ENCODE measurements around the gene NEURL1B. TPM values are rescaled to one million over a fixed set of nuclear protein-coding genes. Genes with fewer than 3 reads are reported as not detected.

NEURL1B gene
- total and polyA plus RNA-seq, 10 donors = 0.26 to 2.5 (median 1.2) TPM

DNA sequence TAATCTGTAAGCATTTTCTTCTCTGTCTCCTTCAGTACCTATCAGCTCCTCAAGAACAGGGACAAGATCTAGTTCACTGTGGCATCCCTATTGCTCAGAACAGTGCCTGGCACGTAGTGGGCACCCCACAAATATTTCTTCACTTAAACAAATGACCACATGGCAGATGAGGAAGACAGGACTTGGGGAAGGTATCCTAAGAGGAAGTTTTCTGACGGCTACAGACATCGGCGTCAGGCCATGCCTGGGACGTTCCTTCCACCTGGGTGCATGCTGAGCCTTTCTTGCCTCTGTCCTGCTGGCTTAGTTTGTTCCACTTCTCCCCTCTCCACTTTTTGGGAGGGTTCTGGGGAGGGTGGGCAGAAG is 60.2 kb downstream of the NEURL1B start:
- peaks cover 0 to 42% (median 6%) of the 10 kb centered on the region in 7 donors for H3K27me3 ChIP-seq (replicated peaks in 1 of 7)
- H3K9me3 ChIP-seq = no peaks in the 10 kb centered on the region
- H3K4me3 ChIP-seq = no peak overlapping the region
- H3K36me3 ChIP-seq = no peaks in the 10 kb centered on the region
- H3K4me1 ChIP-seq = peaks cover 4 to 37% (median 23%) of the 10 kb centered on the region in 6 donors
- 22 to 53% (median 35%) methylated on average over 5 of the region's 5 CpGs for WGBS, 5 donors
- intact Hi-C loops (cut with DNase I; ENCODE audit: low total_unique reads) = loop anchor here (10.0 kb wide), 1 partner anchor 504 kb away; no protein-coding TSS in a partner anchor
- DNase-seq = peak; percentile 75
- no peak overlapping the region for H3K27ac ChIP-seq
- TF ChIP-seq POLR2A (IDR thresholded peaks at IDR 0.05) (no peak), CTCF (IDR thresholded peaks at IDR 0.05 in 8 of 11, conservative IDR thresholded peaks at IDR 0.05 in 3 of 11) (no peak), POLR2AphosphoS5 (IDR thresholded peaks at IDR 0.05) (no peak)

GRCh38 chr5:172703952-172704351 is 62.9 kb downstream of the NEURL1B start:
- Histone ChIP-seq H3K27me3 (replicated peaks in 1 of 7) (peaks cover 0 to 52% (median 6%) of the 10 kb centered on the region in 7 donors), H3K36me3 (no peaks in the 10 kb centered on the region), H3K9me3 (no peaks in the 10 kb centered on the region), H3K4me1 (peaks cover 0 to 29% (median 7%) of the 10 kb centered on the region in 6 donors), H3K4me3 (no peak overlapping the region), H3K27ac (no peak overlapping the region)
- intact Hi-C loops (cut with DNase I; ENCODE audit: low total_unique reads) = loop anchor here (10.0 kb wide), 1 partner anchor 501 kb away; no protein-coding TSS in a partner anchor
- no peak for DNase-seq
- TF ChIP-seq POLR2A (IDR thresholded peaks at IDR 0.05) (no peak), CTCF (IDR thresholded peaks at IDR 0.05 in 8 of 11, conservative IDR thresholded peaks at IDR 0.05 in 3 of 11) (no peak), POLR2AphosphoS5 (IDR thresholded peaks at IDR 0.05) (no peak)
- 84 to 93% (median 89%) methylated on average over 7 of the region's 7 CpGs for WGBS, 5 donors

DNA sequence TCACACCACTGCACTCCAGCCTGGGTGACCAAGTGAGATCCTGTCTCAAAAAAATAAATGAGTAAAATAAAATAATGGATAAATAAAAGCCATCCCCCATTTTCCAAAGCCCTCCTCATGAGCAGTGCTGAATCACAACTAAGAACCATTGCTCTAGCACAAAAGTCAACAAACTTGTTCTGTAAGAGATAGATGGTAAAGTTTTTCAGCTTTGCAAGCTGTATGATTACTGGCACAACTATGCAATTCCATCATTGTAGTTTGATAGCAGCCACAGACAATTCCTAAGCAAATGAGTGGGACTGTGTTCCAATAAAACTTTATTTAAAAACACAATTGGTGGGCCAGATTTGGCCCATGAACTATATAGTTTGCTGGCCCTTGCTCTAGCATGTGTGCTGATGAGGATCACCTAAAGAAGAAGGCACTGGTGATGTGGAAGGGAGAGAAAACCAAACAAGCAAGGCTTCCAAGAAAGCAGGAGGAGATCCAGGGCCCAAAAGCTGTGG is 64.6 kb downstream of the NEURL1B start:
- Histone ChIP-seq H3K9me3 (no peaks in the 10 kb centered on the region), H3K4me1 (peaks cover 0 to 24% (median 7%) of the 10 kb centered on the region in 6 donors), H3K4me3 (no peak overlapping the region), H3K27me3 (replicated peaks in 1 of 7) (peaks cover 0 to 59% (median 6%) of the 10 kb centered on the region in 7 donors), H3K36me3 (no peaks in the 10 kb centered on the region), H3K27ac (no peak overlapping the region)
- intact Hi-C loops (cut with DNase I; ENCODE audit: low total_unique reads) = loop anchor here (10.0 kb wide), 1 partner anchor 499 kb away; no protein-coding TSS in a partner anchor
- no peak for TF ChIP-seq CTCF (IDR thresholded peaks at IDR 0.05 in 8 of 11, conservative IDR thresholded peaks at IDR 0.05 in 3 of 11)
- peak; percentile 1 for DNase-seq

- no peak overlapping the region for H3K27ac ChIP-seq
- intact Hi-C loops (cut with DNase I; ENCODE audit: low total_unique reads) = loop anchor here (10.0 kb wide), 1 partner anchor 498 kb away; no protein-coding TSS in a partner anchor
- DNase-seq = peak; percentile 58
- H3K4me1 ChIP-seq = peaks cover 0 to 14% (median 2%) of the 10 kb centered on the region in 6 donors
- peaks cover 0 to 57% (median 3%) of the 10 kb centered on the region in 7 donors for H3K27me3 ChIP-seq (replicated peaks in 1 of 7)
- H3K4me3 ChIP-seq = no peak overlapping the region
- 31 to 41% (median 32%) methylated on average over 4 of the region's 4 CpGs for WGBS, 5 donors
- no peaks in the 10 kb centered on the region for H3K9me3 ChIP-seq
- no peaks in the 10 kb centered on the region for H3K36me3 ChIP-seq
- no peak for TF ChIP-seq POLR2AphosphoS5 (IDR thresholded peaks at IDR 0.05)
- no peak for TF ChIP-seq CTCF (IDR thresholded peaks at IDR 0.05 in 8 of 11, conservative IDR thresholded peaks at IDR 0.05 in 3 of 11)
Measured at GRCh38 chr5:172706796-172707195, 65.7 kb downstream of the NEURL1B start.

Data from spleen (tissue), 11 donors.